Measurements from ENCODE around the gene PPP3R1.

DNA sequence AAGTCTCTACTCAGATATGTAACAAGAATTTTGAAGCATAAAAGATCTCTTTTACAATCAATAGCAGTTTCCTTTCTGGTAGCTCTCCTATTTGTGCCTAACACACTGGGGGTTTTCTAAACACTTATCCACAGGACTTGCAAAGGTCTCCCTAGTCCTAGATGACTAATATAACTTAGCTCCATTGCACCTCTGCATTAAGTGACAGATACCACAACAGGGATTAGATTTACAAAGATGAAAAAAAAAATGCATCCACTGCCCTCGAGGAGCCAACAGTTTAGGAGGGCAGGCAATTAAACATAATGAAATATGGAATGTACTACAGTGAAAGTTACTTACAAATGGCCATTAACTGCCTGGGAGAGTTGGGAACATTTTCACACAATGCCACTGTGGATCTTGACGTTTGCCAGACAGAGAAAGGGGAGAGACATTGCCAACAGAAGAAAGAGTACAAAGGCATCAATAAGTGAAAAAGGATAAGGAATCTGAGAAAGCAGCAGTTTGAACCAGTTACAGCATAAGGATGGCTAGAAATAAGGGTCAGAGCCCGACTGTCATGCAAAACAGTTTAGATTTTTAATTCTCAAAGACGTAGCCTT lies 14.3 kb downstream of the PPP3R1 start:
- TF ChIP-seq EGR1 (IDR thresholded peaks at IDR 0.05; ENCODE audit: low read depth in 2 of 2) (no peak), SP1 (IDR thresholded peaks at IDR 0.05) (no peak), GABPA (IDR thresholded peaks at IDR 0.05 in 1 of 2, conservative IDR thresholded peaks at IDR 0.05 in 1 of 2) (no peak), HNF4A (conservative IDR thresholded peaks at IDR 0.05) (no peak)
- TF ChIP-seq, protein P1, sequence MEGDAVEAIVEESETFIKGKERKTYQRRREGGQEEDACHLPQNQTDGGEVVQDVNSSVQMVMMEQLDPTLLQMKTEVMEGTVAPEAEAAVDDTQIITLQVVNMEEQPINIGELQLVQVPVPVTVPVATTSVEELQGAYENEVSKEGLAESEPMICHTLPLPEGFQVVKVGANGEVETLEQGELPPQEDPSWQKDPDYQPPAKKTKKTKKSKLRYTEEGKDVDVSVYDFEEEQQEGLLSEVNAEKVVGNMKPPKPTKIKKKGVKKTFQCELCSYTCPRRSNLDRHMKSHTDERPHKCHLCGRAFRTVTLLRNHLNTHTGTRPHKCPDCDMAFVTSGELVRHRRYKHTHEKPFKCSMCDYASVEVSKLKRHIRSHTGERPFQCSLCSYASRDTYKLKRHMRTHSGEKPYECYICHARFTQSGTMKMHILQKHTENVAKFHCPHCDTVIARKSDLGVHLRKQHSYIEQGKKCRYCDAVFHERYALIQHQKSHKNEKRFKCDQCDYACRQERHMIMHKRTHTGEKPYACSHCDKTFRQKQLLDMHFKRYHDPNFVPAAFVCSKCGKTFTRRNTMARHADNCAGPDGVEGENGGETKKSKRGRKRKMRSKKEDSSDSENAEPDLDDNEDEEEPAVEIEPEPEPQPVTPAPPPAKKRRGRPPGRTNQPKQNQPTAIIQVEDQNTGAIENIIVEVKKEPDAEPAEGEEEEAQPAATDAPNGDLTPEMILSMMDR (IDR thresholded peaks at IDR 0.05; ENCODE audit: low read depth, low read length, missing input control), result no peak
- TF ChIP-seq, protein P2, sequence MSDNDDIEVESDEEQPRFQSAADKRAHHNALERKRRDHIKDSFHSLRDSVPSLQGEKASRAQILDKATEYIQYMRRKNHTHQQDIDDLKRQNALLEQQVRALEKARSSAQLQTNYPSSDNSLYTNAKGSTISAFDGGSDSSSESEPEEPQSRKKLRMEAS (IDR thresholded peaks at IDR 0.05), result no peak
- TF ChIP-seq, protein P3, sequence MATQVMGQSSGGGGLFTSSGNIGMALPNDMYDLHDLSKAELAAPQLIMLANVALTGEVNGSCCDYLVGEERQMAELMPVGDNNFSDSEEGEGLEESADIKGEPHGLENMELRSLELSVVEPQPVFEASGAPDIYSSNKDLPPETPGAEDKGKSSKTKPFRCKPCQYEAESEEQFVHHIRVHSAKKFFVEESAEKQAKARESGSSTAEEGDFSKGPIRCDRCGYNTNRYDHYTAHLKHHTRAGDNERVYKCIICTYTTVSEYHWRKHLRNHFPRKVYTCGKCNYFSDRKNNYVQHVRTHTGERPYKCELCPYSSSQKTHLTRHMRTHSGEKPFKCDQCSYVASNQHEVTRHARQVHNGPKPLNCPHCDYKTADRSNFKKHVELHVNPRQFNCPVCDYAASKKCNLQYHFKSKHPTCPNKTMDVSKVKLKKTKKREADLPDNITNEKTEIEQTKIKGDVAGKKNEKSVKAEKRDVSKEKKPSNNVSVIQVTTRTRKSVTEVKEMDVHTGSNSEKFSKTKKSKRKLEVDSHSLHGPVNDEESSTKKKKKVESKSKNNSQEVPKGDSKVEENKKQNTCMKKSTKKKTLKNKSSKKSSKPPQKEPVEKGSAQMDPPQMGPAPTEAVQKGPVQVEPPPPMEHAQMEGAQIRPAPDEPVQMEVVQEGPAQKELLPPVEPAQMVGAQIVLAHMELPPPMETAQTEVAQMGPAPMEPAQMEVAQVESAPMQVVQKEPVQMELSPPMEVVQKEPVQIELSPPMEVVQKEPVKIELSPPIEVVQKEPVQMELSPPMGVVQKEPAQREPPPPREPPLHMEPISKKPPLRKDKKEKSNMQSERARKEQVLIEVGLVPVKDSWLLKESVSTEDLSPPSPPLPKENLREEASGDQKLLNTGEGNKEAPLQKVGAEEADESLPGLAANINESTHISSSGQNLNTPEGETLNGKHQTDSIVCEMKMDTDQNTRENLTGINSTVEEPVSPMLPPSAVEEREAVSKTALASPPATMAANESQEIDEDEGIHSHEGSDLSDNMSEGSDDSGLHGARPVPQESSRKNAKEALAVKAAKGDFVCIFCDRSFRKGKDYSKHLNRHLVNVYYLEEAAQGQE (IDR thresholded peaks at IDR 0.05), result no peak
